ENCODE data around the gene KRT85. TPM values are rescaled to one million over a fixed set of nuclear protein-coding genes. Genes with fewer than 3 reads are reported as not detected.

KRT85 gene
- total RNA-seq, 2 donors from 2014 or later, result not detected

GRCh38 chr12:52389313-52390207 is 22.3 kb upstream of the KRT85 start:
- Histone ChIP-seq H3K27me3 (replicated peaks; ENCODE audit: insufficient read depth) (no peaks in the 10 kb centered on the region), H3K4me3 (no peak overlapping the region), H3K36me3 (no peaks in the 10 kb centered on the region), H3K4me1 (ENCODE audit: control insufficient read depth in 1 of 2, low read depth in 2 of 2) (peaks cover 0 to 9% of the 10 kb centered on the region in 2 donors), H3K9me3 (no peaks in the 10 kb centered on the region), H3K27ac (no peak overlapping the region)
- TF ChIP-seq CTCF (IDR thresholded peaks at IDR 0.05), result no peak
- DNase-seq (ENCODE audit: low spot score), result no peak
- no peak for ATAC-seq (ENCODE audit: insufficient number of reproducible peaks, low FRiP score, low read depth)

DNA sequence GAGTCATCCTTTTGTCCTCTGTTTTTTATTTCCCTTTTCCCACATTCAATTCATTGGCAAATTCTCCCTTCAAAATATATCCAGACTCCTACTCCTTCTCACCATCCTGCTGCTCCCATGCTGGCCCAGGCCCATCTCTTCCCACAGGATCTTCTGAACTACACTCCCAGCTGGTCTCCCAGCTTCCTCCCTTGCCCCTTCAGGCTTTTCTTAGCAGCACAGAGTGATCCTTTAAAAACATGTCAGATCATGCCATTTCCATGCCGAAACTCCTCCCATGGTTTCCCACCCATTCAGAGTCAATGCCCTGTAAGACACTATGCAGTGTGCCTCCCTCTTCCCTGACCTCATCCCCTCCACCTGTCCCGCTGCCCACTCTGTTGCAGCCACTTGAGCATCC is 20.6 kb upstream of the KRT85 start:
- no peaks in the 10 kb centered on the region for H3K9me3 ChIP-seq
- H3K36me3 ChIP-seq, result no peaks in the 10 kb centered on the region
- no peak for ATAC-seq (ENCODE audit: insufficient number of reproducible peaks, low FRiP score, low read depth)
- no peak for DNase-seq (ENCODE audit: low spot score)
- no peak overlapping the region for H3K4me3 ChIP-seq
- peaks cover 0 to 9% of the 10 kb centered on the region in 2 donors for H3K4me1 ChIP-seq (ENCODE audit: control insufficient read depth in 1 of 2, low read depth in 2 of 2)
- H3K27me3 ChIP-seq (replicated peaks; ENCODE audit: insufficient read depth), result no peaks in the 10 kb centered on the region
- no peak overlapping the region for H3K27ac ChIP-seq
- TF ChIP-seq CTCF (IDR thresholded peaks at IDR 0.05), result no peak

DNA sequence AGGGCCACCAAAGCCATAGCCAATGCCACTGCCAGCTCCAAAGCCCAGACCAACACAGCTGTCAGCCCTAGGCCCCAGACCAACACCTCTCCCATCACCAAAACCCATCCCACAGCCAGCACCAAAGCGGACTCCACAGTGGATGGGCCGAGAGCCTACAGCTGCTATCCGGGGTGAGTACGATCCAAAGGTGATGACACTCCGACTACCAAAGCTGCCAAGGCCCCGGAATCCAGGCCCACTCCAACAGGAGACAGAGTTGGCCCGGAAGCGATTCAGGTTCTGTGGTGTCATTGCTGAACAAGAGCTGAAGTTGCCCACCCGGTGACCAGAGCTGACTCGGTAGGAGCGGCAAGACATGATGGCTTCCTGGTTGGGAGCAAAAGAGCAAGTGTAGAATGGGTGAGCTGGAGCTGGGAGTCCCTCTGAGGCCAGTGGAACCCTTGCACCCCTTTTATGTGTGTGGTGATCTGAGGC is 18.0 kb upstream of the KRT85 start, which contains the start of gene KRT84:
Gene KRT84 (minus strand): TSS at position 427 of the 477 bp plus-strand sequence. CDS start 67 bp downstream, at position 360.
- DNase-seq (ENCODE audit: low spot score), result no peak
- no peak for TF ChIP-seq CTCF (IDR thresholded peaks at IDR 0.05)
- Histone ChIP-seq H3K4me1 (ENCODE audit: control insufficient read depth in 1 of 2, low read depth in 2 of 2) (no peaks in the 10 kb centered on the region), H3K27me3 (replicated peaks; ENCODE audit: insufficient read depth) (no peaks in the 10 kb centered on the region), H3K36me3 (no peaks in the 10 kb centered on the region), H3K27ac (no peak within 1 kb of the TSS), H3K9me3 (no peaks in the 10 kb centered on the region), H3K4me3 (no peak within 1 kb of the TSS)
- ATAC-seq (ENCODE audit: insufficient number of reproducible peaks, low FRiP score, low read depth), result no peak

DNA sequence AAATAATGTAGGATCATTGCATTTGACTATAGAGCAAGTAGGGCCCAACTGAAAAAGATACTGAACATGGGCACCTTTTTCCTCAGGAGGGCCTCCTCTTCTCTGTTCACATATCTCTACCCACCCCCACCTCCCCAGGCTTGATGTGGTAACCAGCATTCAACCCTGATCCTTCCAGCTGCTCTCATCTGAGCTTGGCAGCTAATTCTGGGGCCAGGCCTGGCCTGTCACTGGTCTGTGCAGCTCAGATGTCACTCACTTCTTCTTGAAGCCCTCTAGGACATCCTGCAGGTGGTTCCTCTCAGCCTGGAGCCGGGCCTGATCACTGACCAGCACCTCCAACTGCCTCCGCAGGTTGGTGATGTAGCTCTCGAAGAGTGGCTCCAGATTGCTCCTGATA is 16.1 kb upstream of the KRT85 start:
- no peak overlapping the region for H3K27ac ChIP-seq
- H3K36me3 ChIP-seq, result no peaks in the 10 kb centered on the region
- no peak for ATAC-seq (ENCODE audit: insufficient number of reproducible peaks, low FRiP score, low read depth)
- H3K27me3 ChIP-seq (replicated peaks; ENCODE audit: insufficient read depth), result no peaks in the 10 kb centered on the region
- no peak overlapping the region for H3K4me3 ChIP-seq
- TF ChIP-seq CTCF (IDR thresholded peaks at IDR 0.05), result no peak
- H3K4me1 ChIP-seq (ENCODE audit: control insufficient read depth in 1 of 2, low read depth in 2 of 2), result no peaks in the 10 kb centered on the region
- no peaks in the 10 kb centered on the region for H3K9me3 ChIP-seq
- no peak for DNase-seq (ENCODE audit: low spot score)

GRCh38 chr12:52382854-52383253 is 15.6 kb upstream of the KRT85 start:
- ATAC-seq (ENCODE audit: insufficient number of reproducible peaks, low FRiP score, low read depth) (no peak), DNase-seq (ENCODE audit: low spot score) (no peak)
- no peaks in the 10 kb centered on the region for H3K36me3 ChIP-seq

More at GRCh38 chr12:52382854-52383253, 15.6 kb upstream of the KRT85 start:
- no peak overlapping the region for H3K4me3 ChIP-seq
- H3K4me1 ChIP-seq (ENCODE audit: control insufficient read depth in 1 of 2, low read depth in 2 of 2), result no peaks in the 10 kb centered on the region
- no peak for TF ChIP-seq CTCF (IDR thresholded peaks at IDR 0.05)
- no peak overlapping the region for H3K27ac ChIP-seq
- no peaks in the 10 kb centered on the region for H3K9me3 ChIP-seq
- no peaks in the 10 kb centered on the region for H3K27me3 ChIP-seq (replicated peaks; ENCODE audit: insufficient read depth)

All from thoracic aorta (tissue), 2 donors.